NCI-H1930 (cell line): ENCODE data around the gene TNNI2.

ENCODE experiments used
- DNase-seq, 2 experiments: peaks; one replicate each; lab custom pipeline; 2025; lab: John Stamatoyannopoulos, UW

The TNNI2 gene

DNA sequence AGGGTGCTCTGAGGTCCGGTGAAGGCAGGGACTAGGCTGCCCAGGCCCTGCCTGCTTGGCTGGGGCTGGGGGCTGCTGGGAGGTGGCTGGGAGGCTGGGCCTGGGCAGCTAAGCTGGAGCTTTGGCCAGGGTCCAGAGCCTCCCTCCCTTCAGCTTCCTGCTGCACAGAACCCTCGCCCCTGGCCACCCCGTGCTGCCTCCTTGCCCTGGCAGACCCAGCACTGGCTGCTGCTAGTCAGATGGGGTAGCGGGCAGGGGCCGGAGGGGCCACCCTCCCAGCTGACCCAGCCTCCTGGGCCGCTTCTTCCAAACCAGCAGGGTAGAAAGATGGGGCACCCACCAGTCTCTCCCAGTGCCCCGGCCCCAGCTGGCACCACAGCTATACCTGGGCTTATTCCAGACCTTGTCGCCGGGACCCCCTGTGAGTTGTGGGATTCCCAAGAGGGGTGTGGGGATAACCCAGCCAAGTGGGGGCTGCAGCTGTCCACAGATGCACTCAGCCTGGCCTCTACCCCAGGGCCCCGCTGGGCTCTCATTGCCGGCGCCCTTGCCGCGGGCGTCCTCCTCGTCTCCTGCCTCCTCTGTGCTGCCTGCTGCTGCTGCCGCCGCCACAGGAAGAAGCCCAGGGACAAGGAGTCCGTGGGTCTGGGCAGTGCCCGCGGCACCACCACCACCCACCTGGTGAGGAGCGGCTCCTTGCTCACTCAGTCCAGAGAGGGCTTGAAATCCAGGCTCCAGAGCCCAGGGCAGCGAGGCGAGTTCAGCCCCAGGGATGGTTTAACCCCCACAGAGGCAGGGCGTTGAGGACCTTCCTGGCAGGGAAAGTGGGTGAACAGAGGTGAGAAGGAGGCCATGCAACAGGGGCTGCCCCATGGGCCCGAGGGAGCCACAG is 3.8 kb upstream of the TNNI2 start, which contains the start of gene SYT8:
SYT8 (plus strand) TSS at position 212 of the 892 bp plus-strand sequence; CDS start at position 328, 116 bp downstream.
- no peak for DNase-seq

- no peak for DNase-seq
Measured at GRCh38 chr11:1835671-1836010, 3.1 kb upstream of the TNNI2 start.

DNA sequence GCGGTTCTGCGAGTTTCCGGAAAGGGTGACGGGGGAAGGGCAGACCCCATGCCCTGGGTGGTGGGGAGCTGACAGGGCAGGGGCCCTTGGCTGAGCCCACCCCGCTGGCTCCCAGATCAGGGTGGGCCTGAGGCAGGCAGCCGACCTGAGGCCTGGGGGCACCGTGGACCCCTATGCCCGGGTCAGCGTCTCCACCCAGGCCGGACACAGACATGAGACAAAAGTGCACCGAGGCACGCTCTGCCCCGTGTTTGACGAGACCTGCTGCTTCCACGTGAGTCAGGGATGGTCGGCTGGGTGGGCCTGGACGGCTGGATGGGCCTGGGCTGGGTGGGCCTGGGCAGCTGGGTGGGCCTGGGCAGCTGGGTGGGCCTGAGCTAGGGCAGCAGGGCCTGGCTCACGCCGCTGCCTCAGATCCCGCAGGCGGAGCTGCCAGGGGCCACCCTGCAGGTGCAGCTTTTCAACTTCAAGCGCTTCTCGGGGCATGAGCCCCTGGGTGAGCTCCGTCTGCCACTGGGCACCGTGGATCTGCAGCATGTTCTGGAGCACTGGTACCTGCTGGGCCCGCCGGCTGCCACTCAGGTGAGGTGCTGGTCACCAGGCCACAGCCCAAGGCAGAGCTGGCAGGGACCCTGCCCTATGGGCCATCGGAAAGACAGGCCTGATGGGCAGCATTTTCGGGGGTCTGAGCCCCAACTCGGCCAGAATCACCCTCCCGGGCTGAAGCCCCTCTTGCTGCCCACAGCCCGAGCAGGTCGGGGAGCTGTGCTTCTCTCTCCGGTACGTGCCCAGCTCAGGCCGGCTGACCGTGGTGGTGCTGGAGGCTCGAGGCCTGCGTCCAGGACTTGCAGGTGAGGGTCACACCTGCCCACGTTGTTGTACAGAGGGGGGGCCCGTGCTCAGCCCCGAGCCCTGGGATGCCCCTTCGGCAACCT is 2.5 kb upstream of the TNNI2 start:
- DNase-seq, result no peak

- DNase-seq, result peak in 1 of 2 experiments; percentile 38
Measured at GRCh38 chr11:1837171-1838076, 1.4 kb upstream of the TNNI2 start.

DNA sequence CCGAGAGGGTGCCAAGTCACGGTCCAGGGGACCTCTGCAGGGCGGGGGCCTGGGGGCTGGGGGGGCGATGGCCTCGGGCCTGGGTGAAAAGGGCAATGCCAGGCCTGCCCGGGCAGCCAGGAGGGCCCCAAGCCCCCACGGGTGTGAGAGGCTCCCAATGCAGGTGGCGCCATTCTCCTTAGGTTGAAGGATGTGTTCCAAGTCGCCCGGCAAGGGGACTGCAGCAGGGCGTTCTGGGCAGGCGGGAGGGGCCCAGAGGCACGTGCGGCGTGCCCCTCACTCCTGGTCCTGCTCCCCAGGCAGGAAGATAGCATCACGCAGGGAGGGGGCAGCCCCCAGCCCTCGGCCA is 730 bp upstream of the TNNI2 start:
- no peak for DNase-seq

GRCh38 chr11:1839204-1839923 is 583 bp downstream of the TNNI2 start:
- no peak for DNase-seq

- DNase-seq, result no peak
Measured at GRCh38 chr11:1839924-1840779, 1.4 kb downstream of the TNNI2 start.

- no peak for DNase-seq
Measured at GRCh38 chr11:1840780-1841480, 2.1 kb downstream of the TNNI2 start.

- no peak for DNase-seq
Measured at GRCh38 chr11:1841511-1842148, 2.8 kb downstream of the TNNI2 start.

- no peak for DNase-seq
Measured at GRCh38 chr11:1842149-1843097, 3.6 kb downstream of the TNNI2 start.

GRCh38 chr11:1843098-1843473 is 4.3 kb downstream of the TNNI2 start:
- no peak for DNase-seq

GRCh38 chr11:1843796-1844195 is 5.0 kb downstream of the TNNI2 start:
- DNase-seq, result no peak

DNA sequence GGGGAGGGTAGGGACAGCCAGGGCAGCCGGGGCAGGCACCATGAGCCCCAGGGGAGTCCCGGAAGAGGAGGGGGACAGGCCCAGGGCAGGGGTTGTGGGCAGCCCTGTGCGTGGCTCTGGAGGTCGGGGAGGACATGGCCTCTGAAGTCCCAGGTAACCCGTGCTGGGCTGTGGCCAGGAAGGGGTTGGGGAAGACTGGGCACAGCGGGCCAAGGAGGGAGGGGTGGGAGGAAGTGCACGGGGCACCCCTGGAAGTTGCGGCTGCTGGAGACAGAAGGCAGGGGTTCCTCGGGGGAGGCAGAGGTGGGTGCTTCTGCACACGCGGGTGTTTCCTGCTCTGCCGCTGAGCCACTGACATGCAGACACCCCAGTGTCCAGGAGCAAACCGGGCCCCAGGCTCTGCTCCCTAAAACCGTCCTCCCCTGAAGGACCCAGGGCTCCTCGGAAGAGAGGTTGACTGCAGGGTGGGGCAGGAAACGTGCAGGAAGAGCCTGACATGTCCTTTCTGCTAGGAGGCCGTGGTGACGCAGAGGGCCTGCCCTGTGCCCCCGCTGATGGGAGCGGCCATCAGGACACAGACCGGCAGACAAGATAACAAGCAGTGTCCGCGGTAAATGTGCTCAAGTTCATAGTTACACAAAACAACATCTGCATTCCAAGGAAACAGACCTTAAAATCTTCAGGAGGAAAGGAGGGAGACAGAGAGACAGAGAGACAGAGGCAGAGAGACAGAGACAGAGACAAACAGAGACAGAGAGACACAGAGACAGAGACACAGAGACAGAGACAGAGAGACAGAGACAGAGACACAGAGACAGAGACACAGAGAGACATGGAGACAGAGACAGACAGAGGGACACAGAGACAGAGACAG is 5.7 kb downstream of the TNNI2 start:
- no peak for DNase-seq

- no peak for DNase-seq
Measured at GRCh38 chr11:1845095-1845429, 6.3 kb downstream of the TNNI2 start.

DNA sequence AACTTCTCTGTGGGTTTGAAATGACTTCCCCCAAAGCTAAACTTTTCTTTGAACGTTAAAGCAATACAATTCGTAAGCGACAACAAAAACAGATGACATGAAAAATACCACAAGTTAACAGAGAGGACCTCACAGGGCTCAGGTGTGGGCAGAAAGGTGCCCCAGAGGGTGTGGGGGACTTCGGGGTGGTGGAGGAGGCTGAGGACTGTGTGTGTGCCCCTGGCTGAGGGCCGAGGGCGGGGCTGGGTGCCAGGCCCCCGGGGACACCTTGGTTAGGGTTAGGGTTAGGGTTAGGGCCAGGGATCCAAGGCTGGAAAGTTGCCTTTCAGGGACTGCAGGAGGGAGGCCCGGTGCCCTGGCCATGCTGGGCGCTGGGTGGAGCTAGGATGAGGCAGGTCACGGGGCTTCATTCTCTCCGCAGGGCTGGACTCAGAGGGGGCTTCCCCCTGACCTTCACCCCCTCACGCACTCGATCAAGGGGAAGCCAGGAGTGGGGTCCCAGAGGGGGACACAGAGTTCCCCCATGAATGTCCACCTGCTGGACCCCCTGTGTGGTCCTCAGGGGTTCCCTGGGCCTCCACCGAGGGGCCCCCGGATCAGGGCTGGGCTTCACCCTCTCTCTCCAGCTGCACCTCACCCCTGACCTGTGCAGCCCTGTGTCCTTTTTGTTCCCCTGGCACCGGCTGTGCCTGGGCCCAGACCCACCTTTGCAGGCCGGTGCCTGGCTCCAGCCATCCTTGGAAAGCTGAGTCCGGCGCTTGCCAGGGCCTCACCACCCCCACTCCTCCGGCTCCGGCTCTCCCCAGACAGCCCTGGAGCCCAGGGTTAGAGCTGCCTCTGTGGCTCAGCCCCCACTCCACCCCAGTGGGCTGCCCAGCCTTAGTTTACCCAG is 7.0 kb downstream of the TNNI2 start:
- DNase-seq, result no peak

- DNase-seq, result no peak
Measured at GRCh38 chr11:1846453-1846932, 7.7 kb downstream of the TNNI2 start.
